Body of pancreas (tissue), 4 donors: Measurements from ENCODE around the gene RAD51B. TPM values are rescaled to one million over a fixed set of nuclear protein-coding genes. Genes with fewer than 3 reads are reported as not detected.

Experiments
- ATAC-seq: fragments of 150-250 bp; one replicate; pipeline ENCODE4 v1.9.1; 2016
- DNase-seq, 4 donors: peaks; one replicate each; pipeline ENCODE4 v3.0.0-alpha.2; 2019
- H3K27ac ChIP-seq, 4 donors: fragments of 200-600 bp; sonication (generic); 1 replicate in 3 of 4; 2 replicates in 1 of 4; pipeline versions ENCODE4 v1.5.1 to v1.6.1; 2016 to 2019; ENCODE audit warnings: mild to moderate bottlenecking in 1 of 4, mixed read lengths in 1 of 4, moderate library complexity in 1 of 4
- H3K27me3 ChIP-seq, 2 donors: fragments of 200-600 bp; sonication (generic); one replicate each; pipeline ENCODE4 v1.6.0; 2016; ENCODE audit warnings: mild to moderate bottlenecking in 1 of 2
- H3K36me3 ChIP-seq, 2 donors: fragments of 200-600 bp; sonication (generic); replicated peaks in 1 of 2; 2 replicates each; pipeline ENCODE4 v1.5.1; 2016; ENCODE audit warnings: low read depth in 2 of 2; ENCODE audit not compliant: insufficient read depth in 1 of 2
- H3K4me1 ChIP-seq: fragments of 200-600 bp; sonication (generic); one replicate; pipeline ENCODE4 v1.6.0; 2016
- H3K4me3 ChIP-seq, 2 donors: fragments of 200-600 bp; sonication (generic); 1 replicate in 1 of 2; 2 replicates in 1 of 2; pipeline ENCODE4 v1.5.1; 2016 to 2019
- H3K9me3 ChIP-seq, 3 donors: fragments of 200-600 bp; sonication (generic); 1 replicate in 2 of 3; 2 replicates in 1 of 3; pipeline ENCODE4 v1.5.1; 2016
- CTCF ChIP-seq, 7 experiments: fragments of 450-650 bp in 4 of 7; fragments of 200-600 bp in 3 of 7; sonication (generic) in 3 of 7; IDR thresholded peaks; one replicate each; pipeline ENCODE4 v1.5.1; 2016 to 2019; ENCODE audit warnings: antibody characterized with exemption in 7 of 7
- POLR2A ChIP-seq, 3 donors: fragments of 450-650 bp; IDR thresholded peaks; one replicate each; pipeline ENCODE4 v1.6.1; 2016; ENCODE audit warnings: antibody characterized with exemption in 3 of 3, mild to moderate bottlenecking in 2 of 3
- WGBS, 2 donors: methylation state at CpG; one replicate each; pipeline ENCODE4 v1.1.5; 2017; 5-methylcytosine and 5-hydroxymethylcytosine counted together
- intact Hi-C: fragments of 100-400 bp; cut with DNase I; formaldehyde crosslinking; loops from one replicate; pipeline ENCODE4 v1.15.1; 2023
- total RNA-seq, 2 donors: library from RNA; depleted of rRNA; stranded (reverse); fragments of >200 nt; gene quantifications; one replicate each; pipeline ENCODE4 v1.1.0, GENCODE V29; 2016

The RAD51B gene
- total RNA-seq, 2 donors from 2014 or later, result 12.2 to 29.6 TPM

GRCh38 chr14:68628605-68629310 lies 809.2 kb downstream of the RAD51B start:
- TF ChIP-seq CTCF (IDR thresholded peaks at IDR 0.05) (no peak), POLR2A (IDR thresholded peaks at IDR 0.05) (peak in 2 of 3 donors; percentile 33 to 53)
- 12 to 36% methylated on average over 10 to 30 of the region's 30 CpGs for WGBS, 2 donors
- H3K27me3 ChIP-seq, result no peaks in the 10 kb centered on the region
- no peak overlapping the region for H3K4me3 ChIP-seq
- ATAC-seq (peak; percentile 61), DNase-seq (peak; percentile 72 to 83 (median 78))
- intact Hi-C loops, result no loop called here
- H3K9me3 ChIP-seq, result no peaks in the 10 kb centered on the region
- H3K27ac ChIP-seq, result peak overlapping the region; percentile 79 to 98 (median 96)
- H3K36me3 ChIP-seq, result no peaks in the 10 kb centered on the region
- H3K4me1 ChIP-seq, result peaks cover 60% of the 10 kb centered on the region

- no peak for ATAC-seq
- H3K4me1 ChIP-seq, result peaks cover 60% of the 10 kb centered on the region
- H3K27ac ChIP-seq, result peak overlapping the region in 3 of 4 donors; percentile 95 to 98 (median 96)
- H3K36me3 ChIP-seq, result no peaks in the 10 kb centered on the region
- H3K27me3 ChIP-seq, result no peaks in the 10 kb centered on the region
- TF ChIP-seq POLR2A (IDR thresholded peaks at IDR 0.05), result no peak
- TF ChIP-seq CTCF (IDR thresholded peaks at IDR 0.05), result no peak
- no peak for DNase-seq
- WGBS, 2 donors, result 86 to 92% methylated on average over 8 of the region's 8 CpGs
- H3K4me3 ChIP-seq, result no peak overlapping the region
- intact Hi-C loops, result no loop called here
- H3K9me3 ChIP-seq, result no peaks in the 10 kb centered on the region
These were observed 810.5 kb downstream of the RAD51B start for GRCh38 chr14:68630081-68630571.

- no peak for ATAC-seq
- peak in 2 of 4 donors; percentile 44 to 54 for DNase-seq
These were observed 811.2 kb downstream of the RAD51B start for GRCh38 chr14:68630611-68631393.

GRCh38 chr14:68631394-68632053 lies 811.9 kb downstream of the RAD51B start:
- intact Hi-C loops, result no loop called here
- Histone ChIP-seq H3K36me3 (no peaks in the 10 kb centered on the region), H3K27ac (peak overlapping the region in 1 of 4 donors; percentile 96), H3K27me3 (no peaks in the 10 kb centered on the region), H3K4me3 (no peak overlapping the region), H3K4me1 (peaks cover 52% of the 10 kb centered on the region), H3K9me3 (no peaks in the 10 kb centered on the region)
- ATAC-seq (no peak), DNase-seq (no peak)
- TF ChIP-seq CTCF (IDR thresholded peaks at IDR 0.05) (no peak), POLR2A (IDR thresholded peaks at IDR 0.05) (no peak)
- WGBS, 2 donors, result 92 to 96% methylated on average over 11 of the region's 11 CpGs

More at GRCh38 chr14:68630611-68631393, 811.2 kb downstream of the RAD51B start:
- Histone ChIP-seq H3K4me1 (peaks cover 59% of the 10 kb centered on the region), H3K27me3 (no peaks in the 10 kb centered on the region), H3K36me3 (no peaks in the 10 kb centered on the region), H3K4me3 (no peak overlapping the region), H3K27ac (peak overlapping the region in 3 of 4 donors; percentile 95 to 98 (median 96)), H3K9me3 (no peaks in the 10 kb centered on the region)
- 75 to 84% methylated on average over 10 to 11 of the region's 11 CpGs for WGBS, 2 donors
- TF ChIP-seq POLR2A (IDR thresholded peaks at IDR 0.05) (no peak), CTCF (IDR thresholded peaks at IDR 0.05) (peak in 1 of 7 experiments; percentile 5)
- intact Hi-C loops, result no loop called here
